HepG2 (cell line): ENCODE measurements around the gene CTCF. TPM values are rescaled to one million over a fixed set of nuclear protein-coding genes. Genes with fewer than 3 reads are reported as not detected.

Experiments
- DPF2 ChIP-seq: sonication (generic); formaldehyde crosslinking; IDR thresholded peaks from 2 replicates; pipeline ENCODE4 v1.4.0; 2020; ENCODE audit warnings: mild to moderate bottlenecking, low read depth, missing genetic modification reagents, borderline replicate concordance
- IKZF4 ChIP-seq: sonication (generic); formaldehyde crosslinking; IDR thresholded peaks from 2 replicates; pipeline ENCODE4 v1.5.1; 2020; ENCODE audit warnings: borderline replicate concordance, mild to moderate bottlenecking, low read depth, missing genetic modification reagents; ENCODE audit errors: not compliant biosample characterization
- KAT8 ChIP-seq: IDR thresholded peaks from 2 replicates; pipeline ENCODE4 v1.6.1; 2016; ENCODE audit warnings: missing genetic modification reagents, missing compliant biosample characterization
- MED8 ChIP-seq: sonication (generic); formaldehyde crosslinking; IDR thresholded peaks from 2 replicates; pipeline ENCODE4 v1.8.1; 2023; ENCODE audit warnings: mild to moderate bottlenecking, missing genetic modification reagents; ENCODE audit not compliant: insufficient replicate concordance
- PLRG1 ChIP-seq: fragments of 450-650 bp; conservative IDR thresholded peaks from 2 replicates; pipeline ENCODE4 v1.6.1; 2016
- ZBTB38 ChIP-seq: sonication (generic); formaldehyde crosslinking; IDR thresholded peaks from 2 replicates; pipeline ENCODE4 v1.5.1; 2020; ENCODE audit warnings: mild to moderate bottlenecking, missing genetic modification reagents
- ZNF784 ChIP-seq: sonication (generic); formaldehyde crosslinking; IDR thresholded peaks from 2 replicates; pipeline ENCODE4 v1.5.1; 2020; ENCODE audit warnings: missing genetic modification reagents, mild to moderate bottlenecking, borderline replicate concordance
- ZNF839 ChIP-seq: sonication (generic); formaldehyde crosslinking; IDR thresholded peaks from 2 replicates; pipeline ENCODE4 v1.4.0; 2020; ENCODE audit warnings: missing genetic modification reagents, mild to moderate bottlenecking, borderline replicate concordance
- ZSCAN12 ChIP-seq: sonication (generic); formaldehyde crosslinking; IDR thresholded peaks from 2 replicates; pipeline ENCODE4 v1.9.0; 2021; ENCODE audit warnings: mild to moderate bottlenecking, missing genetic modification reagents
- polyA plus RNA-seq, 8 experiments: library from polyadenylated mRNA; depleted of rRNA in 3 of 8; stranded (reverse) in 7 of 8; unstranded in 1 of 8; fragments of >200 nt; fragmentation: Illumina TruSeq in 4 of 8; extraction: Trizol in 4 of 8; gene quantifications; 2 replicates each; pipeline versions ENCODE4 v1.2.1 to v1.2.3, GENCODE V29; 2011 to 2016; ENCODE audit warnings: low read depth in 4 of 8, missing spikeins in 1 of 8, mixed read lengths in 1 of 8; ENCODE audit not compliant: insufficient read depth in 1 of 8
- total RNA-seq, 5 experiments: library from RNA; depleted of rRNA; stranded (reverse); fragments of >200 nt; fragmentation: Illumina TruSeq; extraction: Trizol; gene quantifications; 2 replicates each; pipeline ENCODE4 v1.2.3, GENCODE V29; 2016; ENCODE audit warnings: low read depth in 1 of 5
- TF ChIP-seq, protein P1 (sequence below): IDR thresholded peaks from 2 replicates; pipeline ENCODE4 v1.6.1; 2016; ENCODE audit warnings: missing genetic modification reagents, missing compliant biosample characterization
- TF ChIP-seq, protein P2 (sequence below): IDR thresholded peaks from 2 replicates; pipeline ENCODE4 v1.6.1; 2016

Gene CTCF
- total and polyA plus RNA-seq, 2 of the 13 experiments (the other 11 are each of a cell fraction or from before 2014, with no cell fraction given) = 19.5 to 37.5 TPM

GRCh38 chr16:67657017-67657608 is 94.8 kb downstream of the CTCF start (continued):
- TF ChIP-seq, protein P1, sequence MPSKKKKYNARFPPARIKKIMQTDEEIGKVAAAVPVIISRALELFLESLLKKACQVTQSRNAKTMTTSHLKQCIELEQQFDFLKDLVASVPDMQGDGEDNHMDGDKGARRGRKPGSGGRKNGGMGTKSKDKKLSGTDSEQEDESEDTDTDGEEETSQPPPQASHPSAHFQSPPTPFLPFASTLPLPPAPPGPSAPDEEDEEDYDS (CRISPR knock-in tag) = no peak
- TF ChIP-seq PLRG1 (no peak), ZNF839 (CRISPR knock-in tag) (no peak), DPF2 (CRISPR knock-in tag) (no peak), MED8 (CRISPR knock-in tag) (no peak), ZBTB38 (no peak), ZSCAN12 (CRISPR knock-in tag) (no peak), IKZF4 (CRISPR knock-in tag) (no peak), KAT8 (CRISPR knock-in tag) (no peak), ZNF784 (CRISPR knock-in tag) (no peak)
- TF ChIP-seq, protein P2, sequence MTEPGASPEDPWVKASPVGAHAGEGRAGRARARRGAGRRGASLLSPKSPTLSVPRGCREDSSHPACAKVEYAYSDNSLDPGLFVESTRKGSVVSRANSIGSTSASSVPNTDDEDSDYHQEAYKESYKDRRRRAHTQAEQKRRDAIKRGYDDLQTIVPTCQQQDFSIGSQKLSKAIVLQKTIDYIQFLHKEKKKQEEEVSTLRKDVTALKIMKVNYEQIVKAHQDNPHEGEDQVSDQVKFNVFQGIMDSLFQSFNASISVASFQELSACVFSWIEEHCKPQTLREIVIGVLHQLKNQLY = no peak
